Uterus (tissue), 2 donors: ENCODE data around the gene ATP8B3.

Source experiments
- CTCF ChIP-seq, 4 experiments: fragments of 200-600 bp in 2 of 4; fragments of 450-650 bp in 2 of 4; sonication (generic) in 2 of 4; IDR thresholded peaks; one replicate each; pipeline ENCODE4 v1.5.1; 2016 to 2019; ENCODE audit warnings: antibody characterized with exemption in 4 of 4, mild to moderate bottlenecking in 2 of 4, moderate library complexity in 1 of 4
- POLR2A ChIP-seq, 2 donors: fragments of 450-650 bp; IDR thresholded peaks; one replicate each; pipeline ENCODE4 v1.6.1; 2016; ENCODE audit warnings: antibody characterized with exemption in 2 of 2, mild to moderate bottlenecking in 1 of 2, moderate library complexity in 1 of 2

GRCh38 chr19:1752757-1753728, 59.0 kb downstream of the ATP8B3 start, which contains the start of gene ONECUT3:
- TF ChIP-seq CTCF (IDR thresholded peaks at IDR 0.05) = no peak
- no peak for TF ChIP-seq POLR2A (IDR thresholded peaks at IDR 0.05)
